Nephron (organoid): ENCODE measurements around the gene ZNF366.

Experiments
- H3K27ac Mint-ChIP-seq, 3 experiments: 2 replicates each; pipeline ENCODE4 v1.8.0; 2020; ENCODE audit warnings: mixed read lengths in 3 of 3, mild to moderate bottlenecking in 2 of 3, moderate library complexity in 1 of 3
- H3K27me3 Mint-ChIP-seq: 2 replicates; pipeline ENCODE4 v1.8.0; 2021; ENCODE audit warnings: low read depth, mild to moderate bottlenecking, moderate library complexity, mixed read lengths
- H3K36me3 Mint-ChIP-seq: 2 replicates; pipeline ENCODE4 v1.8.0; 2020; ENCODE audit warnings: low read depth, mixed read lengths
- H3K4me1 Mint-ChIP-seq: 2 replicates; pipeline ENCODE4 v1.8.0; 2020; ENCODE audit warnings: mixed read lengths
- H3K4me3 Mint-ChIP-seq, 3 experiments: 2 replicates each; pipeline ENCODE4 v1.8.0; 2020; ENCODE audit warnings: mild to moderate bottlenecking in 3 of 3, mixed read lengths in 3 of 3, moderate library complexity in 2 of 3
- H3K9me3 Mint-ChIP-seq: 2 replicates; pipeline ENCODE4 v1.8.0; 2020; ENCODE audit warnings: mixed read lengths
- TF ChIP-seq, protein P1 (sequence below), 3 experiments: fragments of 200-600 bp; sonication (generic); IDR thresholded peaks; one replicate each; pipeline ENCODE4 v1.5.0; 2021; ENCODE audit warnings: antibody characterized with exemption in 3 of 3; ENCODE audit not compliant: unreplicated experiment in 3 of 3

Gene ZNF366, protein sequence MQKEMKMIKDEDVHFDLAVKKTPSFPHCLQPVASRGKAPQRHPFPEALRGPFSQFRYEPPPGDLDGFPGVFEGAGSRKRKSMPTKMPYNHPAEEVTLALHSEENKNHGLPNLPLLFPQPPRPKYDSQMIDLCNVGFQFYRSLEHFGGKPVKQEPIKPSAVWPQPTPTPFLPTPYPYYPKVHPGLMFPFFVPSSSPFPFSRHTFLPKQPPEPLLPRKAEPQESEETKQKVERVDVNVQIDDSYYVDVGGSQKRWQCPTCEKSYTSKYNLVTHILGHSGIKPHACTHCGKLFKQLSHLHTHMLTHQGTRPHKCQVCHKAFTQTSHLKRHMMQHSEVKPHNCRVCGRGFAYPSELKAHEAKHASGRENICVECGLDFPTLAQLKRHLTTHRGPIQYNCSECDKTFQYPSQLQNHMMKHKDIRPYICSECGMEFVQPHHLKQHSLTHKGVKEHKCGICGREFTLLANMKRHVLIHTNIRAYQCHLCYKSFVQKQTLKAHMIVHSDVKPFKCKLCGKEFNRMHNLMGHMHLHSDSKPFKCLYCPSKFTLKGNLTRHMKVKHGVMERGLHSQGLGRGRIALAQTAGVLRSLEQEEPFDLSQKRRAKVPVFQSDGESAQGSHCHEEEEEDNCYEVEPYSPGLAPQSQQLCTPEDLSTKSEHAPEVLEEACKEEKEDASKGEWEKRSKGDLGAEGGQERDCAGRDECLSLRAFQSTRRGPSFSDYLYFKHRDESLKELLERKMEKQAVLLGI

DNA sequence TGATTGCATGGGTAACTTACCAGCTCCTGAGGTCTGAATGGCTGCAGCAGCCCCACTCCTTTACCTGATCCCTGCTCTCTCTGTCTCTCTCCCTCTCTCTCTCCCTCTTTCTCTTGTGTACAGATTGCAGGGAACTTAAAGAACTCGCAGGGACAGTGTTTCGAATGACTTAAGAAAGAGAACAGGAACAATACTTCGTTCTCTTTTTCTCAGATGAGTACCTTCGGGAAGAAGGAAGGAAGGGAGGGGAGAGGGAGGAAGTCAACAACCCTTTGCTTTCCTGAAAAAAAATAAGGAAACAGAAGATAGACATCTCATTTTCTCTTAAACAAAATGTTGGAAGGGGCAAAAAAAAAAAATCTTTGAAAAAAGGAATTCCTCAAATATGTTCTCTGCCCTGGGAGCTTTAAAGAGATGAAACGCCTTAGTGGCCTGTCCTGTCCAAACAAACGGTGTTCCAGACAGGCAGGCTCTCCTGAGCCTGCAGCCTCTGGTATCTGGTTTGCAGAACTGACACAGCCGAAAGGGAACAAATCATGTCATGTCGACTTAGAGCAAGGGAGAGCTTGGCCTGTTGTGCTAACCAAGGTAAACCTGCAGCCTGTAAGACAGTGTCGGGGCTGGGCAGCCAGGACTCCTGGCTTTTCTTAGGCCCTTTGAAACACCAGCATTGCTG, at the start of gene ZNF366:
Gene ZNF366 (minus strand): TSS at position 180 of the 676 bp plus-strand sequence. CDS start 45,914 bp downstream, outside the sequence.
- no peaks in the 10 kb centered on the region for H3K36me3 Mint-ChIP-seq
- H3K27me3 Mint-ChIP-seq, result peaks cover 5% of the 10 kb centered on the region
- no peak within 1 kb of the TSS for H3K4me3 Mint-ChIP-seq
- TF ChIP-seq, protein P1, sequence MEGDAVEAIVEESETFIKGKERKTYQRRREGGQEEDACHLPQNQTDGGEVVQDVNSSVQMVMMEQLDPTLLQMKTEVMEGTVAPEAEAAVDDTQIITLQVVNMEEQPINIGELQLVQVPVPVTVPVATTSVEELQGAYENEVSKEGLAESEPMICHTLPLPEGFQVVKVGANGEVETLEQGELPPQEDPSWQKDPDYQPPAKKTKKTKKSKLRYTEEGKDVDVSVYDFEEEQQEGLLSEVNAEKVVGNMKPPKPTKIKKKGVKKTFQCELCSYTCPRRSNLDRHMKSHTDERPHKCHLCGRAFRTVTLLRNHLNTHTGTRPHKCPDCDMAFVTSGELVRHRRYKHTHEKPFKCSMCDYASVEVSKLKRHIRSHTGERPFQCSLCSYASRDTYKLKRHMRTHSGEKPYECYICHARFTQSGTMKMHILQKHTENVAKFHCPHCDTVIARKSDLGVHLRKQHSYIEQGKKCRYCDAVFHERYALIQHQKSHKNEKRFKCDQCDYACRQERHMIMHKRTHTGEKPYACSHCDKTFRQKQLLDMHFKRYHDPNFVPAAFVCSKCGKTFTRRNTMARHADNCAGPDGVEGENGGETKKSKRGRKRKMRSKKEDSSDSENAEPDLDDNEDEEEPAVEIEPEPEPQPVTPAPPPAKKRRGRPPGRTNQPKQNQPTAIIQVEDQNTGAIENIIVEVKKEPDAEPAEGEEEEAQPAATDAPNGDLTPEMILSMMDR (IDR thresholded peaks at IDR 0.05; ENCODE audit: unreplicated experiment in 3 of 3), result no peak
- H3K9me3 Mint-ChIP-seq, result no peaks in the 10 kb centered on the region
- peak within 1 kb of the TSS in 2 of 3 experiments; percentile 6 to 41 for H3K27ac Mint-ChIP-seq
- peaks cover 34% of the 10 kb centered on the region for H3K4me1 Mint-ChIP-seq

DNA sequence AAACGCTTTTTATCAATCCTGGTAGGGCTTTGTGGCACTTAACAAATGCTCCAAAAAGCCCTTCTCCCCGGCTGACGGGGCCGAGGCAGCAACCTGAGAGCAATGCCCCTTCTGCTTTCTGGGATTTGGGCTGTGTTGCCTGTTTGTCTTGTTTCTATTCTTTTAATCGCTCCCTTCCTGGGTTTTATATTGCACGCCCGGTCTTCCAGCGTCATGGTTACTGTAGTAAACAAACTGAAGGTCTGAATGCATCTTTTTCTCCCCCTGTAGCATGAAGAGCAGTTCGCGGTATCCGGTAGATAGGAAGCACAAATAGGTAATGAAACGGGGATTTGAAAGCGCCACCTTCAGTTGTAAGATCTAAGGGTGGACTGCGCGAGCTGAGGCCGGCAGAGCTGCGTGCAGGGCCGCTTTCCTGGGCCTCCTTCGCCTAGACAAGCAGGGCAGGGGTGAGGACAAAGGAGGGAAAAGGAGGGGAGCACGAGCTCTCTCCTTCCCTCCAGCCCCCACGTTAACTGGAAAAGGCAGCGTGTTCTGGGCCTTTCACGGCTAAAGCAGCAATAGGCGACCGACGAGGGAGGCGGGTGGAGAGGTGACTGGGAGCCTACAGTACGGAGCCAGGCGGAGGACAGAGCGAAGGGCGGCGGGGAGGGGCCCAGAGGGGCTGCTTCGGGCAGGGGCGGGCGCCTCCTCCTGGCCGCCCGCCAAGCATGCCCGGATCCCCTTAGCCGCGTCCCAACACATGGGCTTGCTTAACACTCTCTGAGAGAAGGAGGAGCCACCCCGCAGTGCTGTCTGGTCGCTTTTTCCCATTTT, 49.3 kb upstream of the ZNF366 start:
- TF ChIP-seq, protein P1 (IDR thresholded peaks at IDR 0.05; ENCODE audit: unreplicated experiment in 3 of 3), result no peak
- H3K4me3 Mint-ChIP-seq, result peak overlapping the region; percentile 69 to 78 (median 76)
- H3K4me1 Mint-ChIP-seq, result peaks cover 35% of the 10 kb centered on the region
- peak overlapping the region; percentile 79 to 93 (median 84) for H3K27ac Mint-ChIP-seq
- H3K27me3 Mint-ChIP-seq, result no peaks in the 10 kb centered on the region
- no peaks in the 10 kb centered on the region for H3K9me3 Mint-ChIP-seq
- no peaks in the 10 kb centered on the region for H3K36me3 Mint-ChIP-seq

DNA sequence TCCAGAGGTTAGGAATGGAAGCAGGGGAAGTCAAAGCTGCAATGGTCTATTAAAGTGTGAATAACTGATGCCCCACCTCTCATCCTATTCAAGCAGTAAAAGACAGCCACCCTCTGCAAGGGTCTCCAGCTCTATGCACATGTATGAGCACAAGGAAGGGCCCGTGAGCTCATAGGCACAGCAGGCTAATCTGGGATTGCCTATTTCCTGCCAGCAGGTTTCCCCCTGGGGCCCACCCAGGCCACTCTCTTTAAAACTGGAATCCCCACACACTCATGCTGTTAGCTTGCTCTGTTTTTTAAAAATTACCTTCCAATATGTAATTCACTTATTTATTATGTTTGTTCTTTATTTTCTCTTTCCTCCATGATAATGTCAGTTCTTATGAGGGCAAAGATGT, 48.7 kb upstream of the ZNF366 start:
- peak overlapping the region; percentile 79 to 93 (median 84) for H3K27ac Mint-ChIP-seq
- peaks cover 2% of the 10 kb centered on the region for H3K27me3 Mint-ChIP-seq
- TF ChIP-seq, protein P1 (IDR thresholded peaks at IDR 0.05; ENCODE audit: unreplicated experiment in 3 of 3), result no peak
- peak overlapping the region; percentile 69 to 76 (median 75) for H3K4me3 Mint-ChIP-seq
- H3K36me3 Mint-ChIP-seq, result no peaks in the 10 kb centered on the region
- peaks cover 37% of the 10 kb centered on the region for H3K4me1 Mint-ChIP-seq
- H3K9me3 Mint-ChIP-seq, result no peaks in the 10 kb centered on the region

DNA sequence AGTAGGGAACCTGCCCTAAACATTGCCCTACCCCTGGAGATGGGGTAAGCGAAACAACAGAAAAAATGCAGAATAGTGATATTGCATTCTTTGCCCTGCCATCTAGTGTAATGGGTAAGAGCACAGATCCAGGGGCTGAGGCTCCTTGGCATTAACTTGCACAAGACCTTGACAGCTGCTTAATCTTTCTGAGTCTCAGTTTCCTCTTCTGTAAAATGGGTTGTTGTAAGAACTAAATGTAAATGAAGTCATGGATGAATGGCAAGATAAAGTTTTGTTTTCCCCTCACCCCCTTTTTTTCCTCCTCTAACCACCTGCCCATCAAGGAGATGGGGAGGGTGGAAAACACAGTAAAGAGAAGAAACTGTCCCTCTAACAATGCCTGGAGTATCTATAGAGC, 47.7 kb upstream of the ZNF366 start:
- Mint-ChIP-seq H3K27me3 (peaks cover 7% of the 10 kb centered on the region), H3K4me1 (peaks cover 44% of the 10 kb centered on the region), H3K9me3 (no peaks in the 10 kb centered on the region), H3K27ac (peak overlapping the region in 1 of 3 experiments; percentile 19), H3K36me3 (no peaks in the 10 kb centered on the region), H3K4me3 (no peak overlapping the region)
- TF ChIP-seq, protein P1 (IDR thresholded peaks at IDR 0.05; ENCODE audit: unreplicated experiment in 3 of 3), result no peak

DNA sequence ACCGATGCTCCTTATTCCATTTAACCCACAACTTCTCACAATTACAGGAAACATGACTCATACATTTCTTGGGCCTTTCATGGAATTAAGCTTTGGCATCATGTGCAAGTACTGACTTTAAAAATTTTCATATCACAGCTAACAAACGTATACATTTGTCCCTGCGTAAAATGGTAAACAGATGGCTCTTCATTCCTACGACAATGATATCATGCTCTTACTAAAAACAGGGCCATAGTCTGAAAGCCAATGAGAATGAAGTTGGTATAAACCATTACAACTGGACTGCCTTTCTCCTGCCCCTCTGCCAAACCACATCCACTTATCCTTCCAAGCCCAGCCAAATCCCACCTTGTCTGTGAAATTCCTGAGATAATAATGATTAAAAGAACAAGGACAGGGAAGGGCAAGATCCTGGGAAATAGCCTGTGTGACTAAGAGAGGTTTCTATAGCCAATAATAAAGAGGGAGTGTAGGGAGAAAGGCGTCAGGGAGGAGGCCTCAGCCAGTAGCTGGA, 44.9 kb upstream of the ZNF366 start:
- Mint-ChIP-seq H3K27me3 (peaks cover 7% of the 10 kb centered on the region), H3K27ac (peak overlapping the region in 1 of 3 experiments; percentile 8), H3K4me1 (peaks cover 30% of the 10 kb centered on the region), H3K36me3 (no peaks in the 10 kb centered on the region), H3K9me3 (peaks cover 15% of the 10 kb centered on the region), H3K4me3 (no peak overlapping the region)
- TF ChIP-seq, protein P1 (IDR thresholded peaks at IDR 0.05; ENCODE audit: unreplicated experiment in 3 of 3), result no peak
